ENCODE measurements around the gene PRR15L.

The PRR15L gene

GRCh38 chr17:47964856-47965255 is 7.2 kb upstream of the PRR15L start:
- DNase-seq (ENCODE audit: extremely low spot score, insufficient read length, low read depth) (no peak), FAIRE-seq (no peak)

- DNase-seq (ENCODE audit: extremely low spot score, insufficient read length, low read depth) (no peak), FAIRE-seq (no peak)
Measured at GRCh38 chr17:47962901-47963300, 5.2 kb upstream of the PRR15L start.

- no peak for DNase-seq (ENCODE audit: extremely low spot score, insufficient read length, low read depth)
- FAIRE-seq, result no peak
Measured at GRCh38 chr17:47961406-47961805, 3.7 kb upstream of the PRR15L start.

DNA sequence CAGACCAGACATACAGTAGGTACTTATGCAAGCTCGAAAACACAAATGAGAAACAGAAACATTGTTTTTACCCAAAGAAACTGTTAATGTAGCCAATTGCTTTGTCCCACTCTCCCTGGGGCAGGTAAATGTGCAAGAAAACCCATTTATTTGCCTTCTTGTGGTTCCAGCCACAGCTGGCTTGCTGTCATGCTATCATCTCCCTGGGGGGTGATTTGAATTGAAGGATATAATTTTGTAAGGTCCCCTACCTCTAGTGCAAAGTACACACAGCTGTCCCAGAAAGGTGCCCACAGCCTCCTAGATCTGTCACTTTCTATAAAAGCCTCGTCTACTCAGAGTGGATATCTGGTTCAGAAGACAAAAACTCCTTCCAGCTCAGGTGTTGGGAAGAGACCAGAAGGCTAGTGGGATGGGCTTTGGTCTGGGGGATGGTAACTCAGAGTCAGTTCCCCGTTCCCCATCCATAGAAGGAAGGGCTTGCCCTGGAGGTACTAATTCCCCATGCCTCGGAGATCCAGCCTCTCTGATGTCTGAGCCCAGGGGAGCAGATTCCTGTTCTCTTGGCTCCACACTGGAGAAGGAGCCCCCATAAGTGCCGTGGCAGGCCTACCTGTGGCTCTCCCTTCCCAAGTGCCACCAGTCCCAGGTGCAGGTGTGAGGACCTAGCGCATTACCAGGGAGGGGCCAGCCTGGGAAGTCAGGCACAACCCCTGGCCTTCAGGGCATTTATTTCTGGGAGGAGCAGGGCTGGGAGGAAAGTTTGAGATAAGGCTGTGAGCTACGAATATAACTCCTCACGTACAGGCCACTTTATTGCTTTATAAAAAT is 2.4 kb upstream of the PRR15L start:
- no peak for DNase-seq (ENCODE audit: extremely low spot score, insufficient read length, low read depth)
- no peak for FAIRE-seq

GRCh38 chr17:47956791-47957590 is 692 bp downstream of the PRR15L start:
- no peak for DNase-seq (ENCODE audit: extremely low spot score, insufficient read length, low read depth)

GRCh38 chr17:47955497-47956461 is 1.9 kb downstream of the PRR15L start:
- DNase-seq (ENCODE audit: extremely low spot score, insufficient read length, low read depth), result no peak
- FAIRE-seq, result no peak

More at GRCh38 chr17:47956791-47957590, 692 bp downstream of the PRR15L start:
- no peak for FAIRE-seq

DNA sequence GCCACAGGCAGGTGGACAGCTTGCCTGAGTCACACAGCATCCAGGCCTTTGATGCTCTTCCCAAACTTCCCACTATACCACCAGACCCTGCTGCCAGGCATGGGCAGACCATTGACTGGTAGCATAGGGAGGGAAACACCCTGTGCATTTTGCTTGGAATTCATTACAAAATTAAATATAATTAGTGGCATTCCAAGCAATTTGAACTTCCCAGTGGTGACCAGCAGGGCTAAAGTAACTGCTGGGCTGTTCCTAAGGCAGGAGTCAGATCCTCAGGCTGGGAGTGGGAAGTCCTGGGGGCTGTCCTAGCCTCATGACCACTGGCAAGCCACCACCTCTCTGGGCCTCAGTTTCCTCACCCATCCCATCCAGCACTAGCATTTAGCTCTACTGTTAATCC is 3.8 kb downstream of the PRR15L start:
- no peak for DNase-seq (ENCODE audit: extremely low spot score, insufficient read length, low read depth)
- FAIRE-seq, result no peak

DNA sequence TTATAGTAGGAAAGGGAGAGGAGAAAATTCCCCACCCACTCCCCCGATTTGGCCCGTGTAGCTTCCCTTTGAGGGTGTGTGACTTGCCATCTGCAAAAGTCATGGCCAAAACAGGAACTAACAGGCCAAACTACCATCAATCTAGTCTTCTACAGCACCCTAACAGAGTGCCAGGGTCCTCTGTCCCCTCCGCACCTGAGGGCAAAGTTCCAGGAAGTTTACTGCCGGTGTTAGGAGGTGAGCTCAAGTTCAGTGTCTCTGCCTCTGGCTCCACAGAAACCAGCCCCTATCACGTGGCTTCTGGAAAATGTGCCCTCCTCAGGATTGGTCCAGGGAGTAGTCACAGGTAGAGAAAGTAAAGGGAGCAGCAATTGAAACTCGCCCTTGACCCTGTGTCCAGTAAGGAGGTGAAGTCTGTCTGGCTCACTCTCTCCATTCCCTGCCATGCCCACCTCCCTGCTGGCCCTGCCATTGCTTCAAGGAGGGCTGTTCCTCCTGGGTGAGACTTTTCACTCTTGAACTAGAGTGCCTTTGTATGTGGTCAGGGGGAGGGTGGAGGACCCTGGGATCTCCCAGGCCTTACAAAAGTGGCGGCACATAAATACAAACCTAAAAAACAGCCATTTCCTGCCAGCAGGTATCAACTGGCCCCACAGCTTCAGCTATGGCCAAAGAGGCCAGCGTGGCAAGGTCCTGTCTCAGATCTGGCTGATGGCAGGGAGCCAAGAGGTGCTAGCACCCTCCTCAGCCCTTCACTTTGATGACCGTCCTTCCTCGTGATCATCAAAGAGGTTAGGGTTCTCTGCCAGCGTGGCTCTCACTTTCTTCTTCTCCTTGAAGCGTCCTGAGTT is 5.3 kb downstream of the PRR15L start:
- FAIRE-seq, result no peak
- no peak for DNase-seq (ENCODE audit: extremely low spot score, insufficient read length, low read depth)

DNA sequence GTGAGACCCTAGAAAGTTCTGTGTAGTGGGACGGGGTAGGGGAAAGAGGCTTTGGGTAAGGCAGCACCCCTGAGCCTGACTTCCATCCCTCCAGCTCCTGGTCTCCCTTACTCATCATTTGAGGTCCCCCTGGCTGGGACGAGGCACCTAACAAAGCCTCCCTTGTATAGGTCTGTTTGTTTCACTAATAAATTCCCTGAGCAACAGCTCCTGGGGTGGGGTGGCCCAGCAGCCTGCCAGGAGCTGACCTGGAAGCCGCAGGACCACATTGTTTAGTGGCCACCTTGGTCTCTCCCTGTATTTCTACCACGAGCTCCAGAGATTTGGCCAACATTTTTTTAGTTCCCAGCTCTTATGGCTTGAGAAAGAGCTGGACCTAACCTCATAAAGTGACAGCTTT is 7.2 kb downstream of the PRR15L start:
- FAIRE-seq (no peak), DNase-seq (ENCODE audit: extremely low spot score, insufficient read length, low read depth) (no peak)

DNA sequence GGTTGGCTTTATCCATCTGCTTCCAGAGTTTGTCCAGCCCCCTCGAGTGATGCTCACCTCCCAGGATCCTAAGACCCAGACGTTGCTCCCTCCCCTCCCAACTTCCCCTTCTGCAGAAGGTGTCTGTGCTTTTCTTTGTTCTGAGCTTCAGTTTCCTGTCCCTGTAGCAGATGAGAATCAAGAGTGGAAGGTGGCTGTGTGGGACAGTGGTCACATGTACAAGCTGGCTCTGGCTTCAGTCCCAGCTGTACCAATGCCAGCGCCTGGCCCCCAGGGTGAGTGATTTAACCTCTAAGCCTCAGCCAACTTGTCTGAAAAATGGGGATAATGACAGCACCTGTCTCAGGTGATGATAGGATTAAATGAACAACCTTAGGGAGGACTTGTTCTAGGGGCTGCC is 7.7 kb downstream of the PRR15L start:
- FAIRE-seq, result peak; percentile 73
- no peak for DNase-seq (ENCODE audit: extremely low spot score, insufficient read length, low read depth)

GRCh38 chr17:47949197-47949759 is 8.4 kb downstream of the PRR15L start:
- peak; percentile 42 for DNase-seq (ENCODE audit: extremely low spot score, insufficient read length, low read depth)
- FAIRE-seq, result peak; percentile 84

DNA sequence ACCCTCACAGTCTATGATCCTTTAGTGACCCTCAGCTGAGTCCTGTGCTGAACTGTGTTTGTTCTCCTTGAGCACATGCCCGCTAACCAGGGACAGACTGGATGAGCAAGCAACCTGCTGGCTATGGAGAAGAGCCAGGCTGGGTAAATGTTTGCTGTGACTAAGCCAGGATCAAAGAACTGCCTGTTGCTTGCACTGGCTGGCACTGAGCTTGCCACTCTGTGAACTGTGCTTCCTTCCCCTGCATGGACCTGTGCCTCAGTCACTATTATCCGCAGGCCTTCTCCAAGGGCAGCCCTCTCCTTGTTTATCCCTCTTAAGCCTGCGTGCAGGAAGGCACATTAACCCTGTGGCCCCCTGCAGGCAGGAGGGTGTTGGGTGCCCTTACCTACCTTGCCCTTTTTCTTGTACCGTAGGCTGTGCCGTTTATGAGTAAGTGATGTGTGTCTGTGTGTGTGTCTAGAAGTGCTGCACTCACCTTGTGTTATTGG is 8.9 kb downstream of the PRR15L start:
- DNase-seq (ENCODE audit: extremely low spot score, insufficient read length, low read depth), result no peak
- FAIRE-seq, result no peak

- FAIRE-seq (peak; percentile 87), DNase-seq (ENCODE audit: extremely low spot score, insufficient read length, low read depth) (peak; percentile 60)
Measured at GRCh38 chr17:47946929-47947397, 10.7 kb downstream of the PRR15L start.

DNA sequence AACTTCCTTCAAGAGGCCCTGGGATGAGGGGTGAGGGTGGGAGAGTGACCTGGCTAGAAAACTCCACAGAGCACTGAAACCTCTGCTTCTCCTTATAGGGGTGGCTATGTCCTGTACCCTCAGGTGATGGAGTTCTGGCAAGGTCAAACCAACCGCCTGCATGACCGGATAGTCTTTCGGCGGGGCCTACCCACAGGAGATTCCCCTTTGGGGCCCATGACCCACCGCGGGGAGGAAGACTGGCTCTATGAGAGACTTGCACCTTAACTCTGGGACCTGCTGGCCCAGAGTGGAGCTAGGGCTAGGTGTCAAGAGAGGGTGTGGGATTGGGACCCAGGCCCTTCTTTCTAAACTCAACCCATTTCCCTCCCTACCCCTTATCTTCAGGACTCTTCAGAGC is 11.2 kb downstream of the PRR15L start:
- DNase-seq (ENCODE audit: extremely low spot score, insufficient read length, low read depth) (no peak), FAIRE-seq (no peak)

- DNase-seq (ENCODE audit: extremely low spot score, insufficient read length, low read depth) (no peak), FAIRE-seq (no peak)
Measured at GRCh38 chr17:47945529-47946508, 11.9 kb downstream of the PRR15L start.

GRCh38 chr17:47945080-47945479 is 12.6 kb downstream of the PRR15L start:
- FAIRE-seq (no peak), DNase-seq (ENCODE audit: extremely low spot score, insufficient read length, low read depth) (no peak)

- DNase-seq (ENCODE audit: extremely low spot score, insufficient read length, low read depth), result no peak
Measured at GRCh38 chr17:47942568-47942967, 15.1 kb downstream of the PRR15L start.

More at GRCh38 chr17:47942568-47942967, 15.1 kb downstream of the PRR15L start:
- no peak for FAIRE-seq

All from GM18507 (cell line).